ENCODE results near the gene CCDC57. TPM values are rescaled to one million over a fixed set of nuclear protein-coding genes. Genes with fewer than 3 reads are reported as not detected.

The CCDC57 gene
- polyA plus RNA-seq, 3 donors, result 17.1 to 43.8 (median 20.1) TPM

- TF ChIP-seq CTCF (IDR thresholded peaks at IDR 0.05), result no peak
- H3K4me1 ChIP-seq (ENCODE audit: control insufficient read depth in 1 of 2, insufficient read depth in 2 of 2, low read length in 2 of 2), result peaks cover 47 to 59% of the 10 kb centered on the region in 2 donors
- Mint-ChIP-seq H3K36me3 (peaks cover 61 to 73% of the 10 kb centered on the region in 2 donors), H3K4me1 (peaks cover 70% of the 10 kb centered on the region), H3K4me3 (no peak overlapping the region), H3K27ac (peak overlapping the region in 5 of 7 donors; percentile 7 to 78 (median 56)), H3K27me3 (ENCODE audit: low read depth in 3 of 3) (peaks cover 0 to 6% (median 0%) of the 10 kb centered on the region in 3 donors), H3K9me3 (peaks cover 0 to under 1% (median 0%) of the 10 kb centered on the region in 7 donors)
- no peak overlapping the region for H3K4me2 ChIP-seq (replicated peaks; ENCODE audit: extremely low read depth, low read length, poor library complexity, severe bottlenecking)
- no peak overlapping the region for H2AFZ ChIP-seq (ENCODE audit: insufficient read depth, low read depth, low read length, poor library complexity, severe bottlenecking)
- H3K36me3 ChIP-seq (replicated peaks in 1 of 2; ENCODE audit: control insufficient read depth in 1 of 2, insufficient read depth in 2 of 2, low read length in 2 of 2), result peaks cover 69 to 77% of the 10 kb centered on the region in 2 donors
- DNase-seq, result no peak
- H3K79me2 ChIP-seq (ENCODE audit: insufficient read depth, low read length), result peaks cover 88% of the 10 kb centered on the region
- intact Hi-C loops (cut with micrococcal nuclease), result loop anchor here (2.0 to 5.0 kb wide), 3 partner anchors 37 to 78 kb away; no protein-coding TSS in a partner anchor
- H3K27ac ChIP-seq (ENCODE audit: low read depth in 1 of 2, low read length in 2 of 2), result peak overlapping the region in 1 of 2 donors; percentile 74
- no peaks in the 10 kb centered on the region for H3K9me3 ChIP-seq (replicated peaks in 1 of 2; ENCODE audit: control insufficient read depth in 1 of 2, insufficient read depth in 1 of 2, low read length in 2 of 2)
- no peaks in the 10 kb centered on the region for H3K27me3 ChIP-seq (ENCODE audit: control insufficient read depth in 2 of 2, insufficient read depth in 2 of 2, low read length in 2 of 2)
- H4K20me1 ChIP-seq (ENCODE audit: insufficient read depth, low read length), result peaks cover 100% of the 10 kb centered on the region
- WGBS (ENCODE audit: insufficient coverage), result 96% methylated on average over 15 of the region's 19 CpGs
- no peak overlapping the region for H3K4me3 ChIP-seq (replicated peaks in 1 of 3; ENCODE audit: low read depth in 2 of 3, low read length in 3 of 3)
- no peak overlapping the region for H3K9ac ChIP-seq (ENCODE audit: insufficient read depth, low read length, poor library complexity, severe bottlenecking)
These were observed 31.2 kb upstream of the CCDC57 start for GRCh38 chr17:82243648-82244412.

- Histone ChIP-seq H3K79me2 (ENCODE audit: insufficient read depth, low read length) (peaks cover 88% of the 10 kb centered on the region), H3K27ac (ENCODE audit: low read depth in 1 of 2, low read length in 2 of 2) (peak overlapping the region; percentile 63 to 74), H3K9me3 (replicated peaks in 1 of 2; ENCODE audit: control insufficient read depth in 1 of 2, insufficient read depth in 1 of 2, low read length in 2 of 2) (no peaks in the 10 kb centered on the region), H3K9ac (ENCODE audit: insufficient read depth, low read length, poor library complexity, severe bottlenecking) (no peak overlapping the region), H3K27me3 (ENCODE audit: control insufficient read depth in 2 of 2, insufficient read depth in 2 of 2, low read length in 2 of 2) (no peaks in the 10 kb centered on the region), H2AFZ (ENCODE audit: insufficient read depth, low read depth, low read length, poor library complexity, severe bottlenecking) (no peak overlapping the region), H3K4me2 (replicated peaks; ENCODE audit: extremely low read depth, low read length, poor library complexity, severe bottlenecking) (peak overlapping the region; percentile 2), H4K20me1 (ENCODE audit: insufficient read depth, low read length) (peaks cover 100% of the 10 kb centered on the region), H3K36me3 (replicated peaks in 1 of 2; ENCODE audit: control insufficient read depth in 1 of 2, insufficient read depth in 2 of 2, low read length in 2 of 2) (peaks cover 62 to 70% of the 10 kb centered on the region in 2 donors), H3K4me3 (replicated peaks in 1 of 3; ENCODE audit: low read depth in 2 of 3, low read length in 3 of 3) (no peak overlapping the region), H3K4me1 (ENCODE audit: control insufficient read depth in 1 of 2, insufficient read depth in 2 of 2, low read length in 2 of 2) (peaks cover 55 to 67% of the 10 kb centered on the region in 2 donors)
- Mint-ChIP-seq H3K36me3 (peaks cover 57 to 69% of the 10 kb centered on the region in 2 donors), H3K9me3 (no peaks in the 10 kb centered on the region), H3K4me3 (no peak overlapping the region), H3K27me3 (ENCODE audit: low read depth in 3 of 3) (peaks cover 0 to 6% (median 0%) of the 10 kb centered on the region in 3 donors), H3K27ac (peak overlapping the region in 4 of 7 donors; percentile 40 to 93 (median 44)), H3K4me1 (peaks cover 77% of the 10 kb centered on the region)
- no peak for TF ChIP-seq CTCF (IDR thresholded peaks at IDR 0.05)
- intact Hi-C loops (cut with micrococcal nuclease), result loop anchor here (5.0 kb wide), 2 partner anchors 36 to 79 kb away; no protein-coding TSS in a partner anchor
- DNase-seq, result no peak
- 87% methylated on average over 25 of the region's 29 CpGs for WGBS (ENCODE audit: insufficient coverage)
These were observed 30.5 kb upstream of the CCDC57 start for GRCh38 chr17:82242977-82243647.

Measured in CD14-positive monocyte (primary cell).